Adrenal gland (tissue), 12 donors: ENCODE data around the gene WBP2NL. TPM values are rescaled to one million over a fixed set of nuclear protein-coding genes. Genes with fewer than 3 reads are reported as not detected.

Experiments used
- DNase-seq, 7 donors: peaks; one replicate each; pipeline ENCODE4 v3.0.0-alpha.2; 2019 to 2020
- H3K27ac ChIP-seq, 5 donors: fragments of 200-600 bp; sonication (generic) in 4 of 5; 1 replicate in 3 of 5; 2 replicates in 2 of 5; pipeline versions ENCODE4 v1.5.1 to v1.8.0; 2016 to 2020; ENCODE audit warnings: mild to moderate bottlenecking in 1 of 5
- H3K27me3 ChIP-seq: fragments of 200-600 bp; 2 replicates; pipeline ENCODE4 v1.8.0; 2021
- H3K36me3 ChIP-seq, 2 donors: fragments of 200-600 bp; replicated peaks in 1 of 2; 1 replicate in 1 of 2; 2 replicates in 1 of 2; pipeline versions ENCODE4 v1.5.1 to v1.8.0; 2018 to 2022
- H3K4me1 ChIP-seq, 2 donors: fragments of 200-600 bp; replicated peaks in 1 of 2; 1 replicate in 1 of 2; 2 replicates in 1 of 2; pipeline versions ENCODE4 v1.5.1 to v1.8.0; 2018 to 2021
- H3K4me3 ChIP-seq, 4 donors: fragments of 200-600 bp; sonication (generic) in 3 of 4; one replicate each; pipeline ENCODE4 v1.5.1; 2016 to 2018
- H3K9me3 ChIP-seq, 3 donors: fragments of 200-600 bp; sonication (generic) in 1 of 3; replicated peaks in 1 of 3; 1 replicate in 2 of 3; 2 replicates in 1 of 3; pipeline versions ENCODE4 v1.5.1 to v1.8.0; 2016 to 2021
- CTCF ChIP-seq, 6 experiments: fragments of 450-650 bp in 4 of 6; fragments of 200-600 bp in 2 of 6; sonication (generic) in 1 of 6; IDR thresholded peaks; 1 replicate in 5 of 6; 2 replicates in 1 of 6; pipeline versions ENCODE4 v1.5.1 to v1.8.0; 2016 to 2021; ENCODE audit warnings: antibody characterized with exemption in 6 of 6, mild to moderate bottlenecking in 2 of 6, moderate library complexity in 1 of 6
- POLR2A ChIP-seq, 2 donors: fragments of 450-650 bp; IDR thresholded peaks; one replicate each; pipeline ENCODE4 v1.6.1; 2017; ENCODE audit warnings: antibody characterized with exemption in 2 of 2, mild to moderate bottlenecking in 2 of 2, moderate library complexity in 1 of 2
- WGBS, 4 donors: extraction: QIAGEN DNeasy Blood & Tissue Kit in 2 of 4; methylation state at CpG; one replicate each; pipeline versions ENCODE4 v1.1.5 to v1.1.7; 2013 to 2017; 5-methylcytosine and 5-hydroxymethylcytosine counted together
- intact Hi-C, 2 donors: fragments of 100-400 bp; cut with DNase I; formaldehyde crosslinking; loops; one replicate each; pipeline versions ENCODE4 v1.14.1 to v1.15.0; 2022 to 2023
- polyA plus RNA-seq, 3 donors: library from polyadenylated mRNA; stranded (reverse); fragments of 200-250 nt in 2 of 3; fragments of 350-450 nt in 1 of 3; fragmentation: Illumina TruSeq in 1 of 3; extraction: RNeasy Lipid Tissue Mini Kit (QIAGEN cat#74804) in 1 of 3; gene quantifications; one replicate each; pipeline ENCODE4 v1.2.3, GENCODE V29; 2013 to 2014
- total RNA-seq, 9 donors: library from RNA; depleted of rRNA in 4 of 9; stranded (reverse); fragments of >200 nt in 4 of 9; fragments of 120-200 nt in 1 of 9; fragmentation: NEBNext Ultra II Directional in 1 of 9; extraction: Animal tissue kit (Norgen Biotek cat#: 25700) in 1 of 9; gene quantifications; one replicate each; pipeline versions ENCODE4 v1.1.0 to v1.2.4, GENCODE V29; 2013 to 2023
- donor health status: healthy with polysubstance abuse.
- donor health status: Bipolar disorder and iron deficiency.
- donor health status: DM: yes; HTN: yes; CAD: no.
- donor health status: DM: no; HTN: no; CAD: no.
- donor health status: DM: no; HTN: no; CAD: no.
- donor health status: DM: yes; HTN: yes; CAD: no.

The WBP2NL gene
- total and polyA plus RNA-seq, 12 donors = 0.35 to 2.0 (median 0.62) TPM; not detected in 1

- Histone ChIP-seq H3K9me3 (no peaks in the 10 kb centered on the region), H3K4me1 (no peaks in the 10 kb centered on the region), H3K27me3 (no peaks in the 10 kb centered on the region), H3K4me3 (no peak overlapping the region), H3K36me3 (peaks cover 0 to 36% of the 10 kb centered on the region in 2 donors), H3K27ac (no peak overlapping the region)
- no peak for TF ChIP-seq CTCF (IDR thresholded peaks at IDR 0.05)
- no peak for TF ChIP-seq POLR2A (IDR thresholded peaks at IDR 0.05)
- no peak for DNase-seq
- WGBS, 4 donors = 90 to 97% (median 92%) methylated on average over 2 to 5 of the region's 5 CpGs
- intact Hi-C loops = no loop called here
Observed at GRCh38 chr22:42060489-42060888, 61.9 kb downstream of the WBP2NL start.

- Histone ChIP-seq H3K4me1 (no peaks in the 10 kb centered on the region), H3K27ac (no peak overlapping the region), H3K27me3 (no peaks in the 10 kb centered on the region), H3K36me3 (peaks cover 0 to 42% of the 10 kb centered on the region in 2 donors), H3K9me3 (no peaks in the 10 kb centered on the region), H3K4me3 (no peak overlapping the region)
- intact Hi-C loops = no loop called here
- DNase-seq = no peak
- TF ChIP-seq POLR2A (IDR thresholded peaks at IDR 0.05) = no peak
- TF ChIP-seq CTCF (IDR thresholded peaks at IDR 0.05) = no peak
- 95 to 99% (median 97%) methylated on average over 7 of the region's 7 CpGs for WGBS, 4 donors
Observed at GRCh38 chr22:42061041-42061440, 62.5 kb downstream of the WBP2NL start.

GRCh38 chr22:42062506-42063170 lies 64.0 kb downstream of the WBP2NL start:
- no peaks in the 10 kb centered on the region for H3K9me3 ChIP-seq
- no peaks in the 10 kb centered on the region for H3K4me1 ChIP-seq
- H3K4me3 ChIP-seq = no peak overlapping the region
- peaks cover 0 to 56% of the 10 kb centered on the region in 2 donors for H3K36me3 ChIP-seq
- no peaks in the 10 kb centered on the region for H3K27me3 ChIP-seq
- 94 to 99% (median 94%) methylated on average over 8 to 10 of the region's 10 CpGs for WGBS, 4 donors
- peak in 2 of 7 donors; percentile 16 to 42 for DNase-seq
- TF ChIP-seq CTCF (IDR thresholded peaks at IDR 0.05) = no peak
- no peak for TF ChIP-seq POLR2A (IDR thresholded peaks at IDR 0.05)
- intact Hi-C loops = no loop called here
- no peak overlapping the region for H3K27ac ChIP-seq

- H3K36me3 ChIP-seq = peaks cover 0 to 53% of the 10 kb centered on the region in 2 donors
- H3K4me3 ChIP-seq = no peak overlapping the region
- TF ChIP-seq POLR2A (IDR thresholded peaks at IDR 0.05) = no peak
- TF ChIP-seq CTCF (IDR thresholded peaks at IDR 0.05) = no peak
- peaks cover under 1% of the 10 kb centered on the region in 2 donors for H3K4me1 ChIP-seq
- DNase-seq = peak in 2 of 7 donors; percentile 13 to 24
- no peak overlapping the region for H3K27ac ChIP-seq
- H3K27me3 ChIP-seq = no peaks in the 10 kb centered on the region
- WGBS, 4 donors = 88 to 93% (median 91%) methylated on average over 1 of the region's 1 CpG
- H3K9me3 ChIP-seq = no peaks in the 10 kb centered on the region
- intact Hi-C loops = no loop called here
Observed at GRCh38 chr22:42064629-42065028, 66.0 kb downstream of the WBP2NL start.
